PFSK-1 (cell line): ENCODE results near the gene SREK1.

ENCODE experiments used
- FOXP2 ChIP-seq: optimal IDR thresholded peaks from 2 replicates; pipeline ENCODE3; 2011; ENCODE audit warnings: borderline replicate concordance, control low read depth, inconsistent platforms; ENCODE audit not compliant: insufficient read depth; ENCODE audit errors: extremely low read length, extremely low read depth
- POLR2AphosphoS5 ChIP-seq: IDR thresholded peaks from 2 replicates; pipeline ENCODE4 v1.6.1; 2012; ENCODE audit warnings: low read depth, mild to moderate bottlenecking, control low read depth, low read length, moderate library complexity
- TAF1 ChIP-seq: IDR thresholded peaks from 2 replicates; pipeline ENCODE4 v1.6.1; 2012; ENCODE audit warnings: low read length, control low read depth, borderline replicate concordance; ENCODE audit not compliant: insufficient read depth
- TF ChIP-seq, protein P1 (sequence below), 2 experiments: IDR thresholded peaks; 2 replicates each; pipeline versions ENCODE4 v1.6.1 to v1.8.0; 2011 to 2012; ENCODE audit warnings: low read depth in 2 of 2, low read length in 2 of 2, control low read depth in 1 of 2, inconsistent platforms in 1 of 2, mild to moderate bottlenecking in 1 of 2, moderate library complexity in 1 of 2; ENCODE audit not compliant: insufficient read depth in 1 of 2

DNA sequence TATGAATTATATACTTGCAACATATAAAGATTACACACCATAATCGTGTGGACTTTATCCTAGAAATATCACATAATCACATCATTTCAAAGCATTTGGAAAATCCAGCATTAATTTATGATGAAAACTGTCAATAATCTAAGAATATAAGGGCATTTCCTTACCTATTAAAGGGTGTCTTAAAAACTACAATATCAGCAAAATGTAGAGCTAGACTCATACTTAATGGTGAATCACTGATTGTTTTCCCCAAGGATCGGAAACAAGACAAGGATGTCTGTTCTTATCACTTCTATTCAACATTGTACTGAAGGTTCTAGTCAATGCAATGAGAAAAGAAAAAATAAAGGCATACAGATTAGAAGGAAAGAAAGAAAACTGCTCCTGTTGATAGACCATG lies 8.0 kb upstream of the SREK1 start:
- TF ChIP-seq POLR2AphosphoS5 (no peak), TAF1 (no peak), FOXP2 (no peak)
- TF ChIP-seq, protein P1, sequence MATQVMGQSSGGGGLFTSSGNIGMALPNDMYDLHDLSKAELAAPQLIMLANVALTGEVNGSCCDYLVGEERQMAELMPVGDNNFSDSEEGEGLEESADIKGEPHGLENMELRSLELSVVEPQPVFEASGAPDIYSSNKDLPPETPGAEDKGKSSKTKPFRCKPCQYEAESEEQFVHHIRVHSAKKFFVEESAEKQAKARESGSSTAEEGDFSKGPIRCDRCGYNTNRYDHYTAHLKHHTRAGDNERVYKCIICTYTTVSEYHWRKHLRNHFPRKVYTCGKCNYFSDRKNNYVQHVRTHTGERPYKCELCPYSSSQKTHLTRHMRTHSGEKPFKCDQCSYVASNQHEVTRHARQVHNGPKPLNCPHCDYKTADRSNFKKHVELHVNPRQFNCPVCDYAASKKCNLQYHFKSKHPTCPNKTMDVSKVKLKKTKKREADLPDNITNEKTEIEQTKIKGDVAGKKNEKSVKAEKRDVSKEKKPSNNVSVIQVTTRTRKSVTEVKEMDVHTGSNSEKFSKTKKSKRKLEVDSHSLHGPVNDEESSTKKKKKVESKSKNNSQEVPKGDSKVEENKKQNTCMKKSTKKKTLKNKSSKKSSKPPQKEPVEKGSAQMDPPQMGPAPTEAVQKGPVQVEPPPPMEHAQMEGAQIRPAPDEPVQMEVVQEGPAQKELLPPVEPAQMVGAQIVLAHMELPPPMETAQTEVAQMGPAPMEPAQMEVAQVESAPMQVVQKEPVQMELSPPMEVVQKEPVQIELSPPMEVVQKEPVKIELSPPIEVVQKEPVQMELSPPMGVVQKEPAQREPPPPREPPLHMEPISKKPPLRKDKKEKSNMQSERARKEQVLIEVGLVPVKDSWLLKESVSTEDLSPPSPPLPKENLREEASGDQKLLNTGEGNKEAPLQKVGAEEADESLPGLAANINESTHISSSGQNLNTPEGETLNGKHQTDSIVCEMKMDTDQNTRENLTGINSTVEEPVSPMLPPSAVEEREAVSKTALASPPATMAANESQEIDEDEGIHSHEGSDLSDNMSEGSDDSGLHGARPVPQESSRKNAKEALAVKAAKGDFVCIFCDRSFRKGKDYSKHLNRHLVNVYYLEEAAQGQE (IDR thresholded peaks at IDR 0.05; ENCODE audit: insufficient read depth in 1 of 2, low read depth in 2 of 2, low read length in 2 of 2), result no peak
